Keratinocyte (primary cell): ENCODE results near the gene PSAPL1.

Experiments used
- EZH2 ChIP-seq: IDR thresholded peaks from one replicate; pipeline ENCODE4 v1.6.1; 2012; ENCODE audit warnings: inconsistent platforms, mild to moderate bottlenecking, low read length, moderate library complexity
- TF ChIP-seq, protein P1 (sequence below), 3 experiments: IDR thresholded peaks in 1 of 3; conservative IDR thresholded peaks in 1 of 3; optimal IDR thresholded peaks in 1 of 3; 2 replicates in 2 of 3; 3 replicates in 1 of 3; pipeline versions ENCODE3 to v1.5.1; 2011; ENCODE audit warnings: low read length in 3 of 3, mild to moderate bottlenecking in 3 of 3, moderate library complexity in 2 of 3, control low read depth in 1 of 3, inconsistent platforms in 1 of 3; ENCODE audit not compliant: insufficient read depth in 2 of 3; ENCODE audit errors: extremely low read depth in 1 of 3

DNA sequence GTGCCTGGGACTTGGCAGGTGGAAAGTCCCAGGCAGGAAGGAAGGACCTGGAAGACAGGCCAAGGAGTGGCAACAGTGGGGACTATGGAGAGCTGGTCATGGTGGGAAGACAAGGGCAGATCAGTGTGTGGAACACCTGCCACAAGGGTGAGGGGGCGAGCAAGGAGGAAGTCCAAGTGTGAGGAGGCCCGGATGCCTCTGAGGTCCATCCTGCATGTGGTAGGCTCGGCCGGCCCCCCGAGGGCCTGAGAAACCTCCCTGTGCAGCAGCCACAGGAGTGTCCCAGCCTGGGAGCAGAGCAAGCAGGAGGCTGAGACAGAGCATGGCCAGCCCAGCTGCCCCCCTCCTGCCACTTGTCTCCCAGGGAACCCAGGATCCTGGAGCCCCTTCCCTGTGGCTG is 40.5 kb upstream of the PSAPL1 start:
- no peak for TF ChIP-seq EZH2
- TF ChIP-seq, protein P1, sequence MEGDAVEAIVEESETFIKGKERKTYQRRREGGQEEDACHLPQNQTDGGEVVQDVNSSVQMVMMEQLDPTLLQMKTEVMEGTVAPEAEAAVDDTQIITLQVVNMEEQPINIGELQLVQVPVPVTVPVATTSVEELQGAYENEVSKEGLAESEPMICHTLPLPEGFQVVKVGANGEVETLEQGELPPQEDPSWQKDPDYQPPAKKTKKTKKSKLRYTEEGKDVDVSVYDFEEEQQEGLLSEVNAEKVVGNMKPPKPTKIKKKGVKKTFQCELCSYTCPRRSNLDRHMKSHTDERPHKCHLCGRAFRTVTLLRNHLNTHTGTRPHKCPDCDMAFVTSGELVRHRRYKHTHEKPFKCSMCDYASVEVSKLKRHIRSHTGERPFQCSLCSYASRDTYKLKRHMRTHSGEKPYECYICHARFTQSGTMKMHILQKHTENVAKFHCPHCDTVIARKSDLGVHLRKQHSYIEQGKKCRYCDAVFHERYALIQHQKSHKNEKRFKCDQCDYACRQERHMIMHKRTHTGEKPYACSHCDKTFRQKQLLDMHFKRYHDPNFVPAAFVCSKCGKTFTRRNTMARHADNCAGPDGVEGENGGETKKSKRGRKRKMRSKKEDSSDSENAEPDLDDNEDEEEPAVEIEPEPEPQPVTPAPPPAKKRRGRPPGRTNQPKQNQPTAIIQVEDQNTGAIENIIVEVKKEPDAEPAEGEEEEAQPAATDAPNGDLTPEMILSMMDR (optimal IDR thresholded peaks at IDR 0.05 in 1 of 3, IDR thresholded peaks at IDR 0.05 in 1 of 3, conservative IDR thresholded peaks at IDR 0.05 in 1 of 3; ENCODE audit: extremely low read depth in 1 of 3, insufficient read depth in 2 of 3, low read length in 3 of 3): no peak
